ENCODE results near the gene MYBPH.

DNA sequence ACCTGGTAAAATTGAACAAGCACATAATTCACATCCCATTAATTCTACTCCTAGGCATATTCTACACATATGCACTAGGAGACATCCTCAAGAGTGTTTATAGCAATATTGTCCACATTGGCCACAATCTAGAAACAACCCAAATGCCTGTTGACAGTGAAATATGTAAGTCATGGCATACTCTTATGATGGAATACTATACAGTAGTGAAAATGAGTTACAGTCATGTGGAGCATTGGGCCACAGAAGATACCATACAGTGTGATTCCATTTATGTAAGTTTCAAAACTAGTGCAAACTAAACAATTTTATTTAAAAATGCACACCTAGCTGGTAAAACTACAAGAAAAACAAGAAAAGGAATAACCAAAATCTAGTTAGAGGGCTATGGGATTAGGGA, 34.7 kb upstream of the MYBPH start:
- TF ChIP-seq CTCF (IDR thresholded peaks at IDR 0.05) (no peak), POLR2A (IDR thresholded peaks at IDR 0.05) (no peak)
